GM19328 (cell line): ENCODE results near the gene PRKAR1B.
"Not testable (repeated sequence)": the region's sequence is repeated elsewhere in the genome, so short reads cannot be mapped to it uniquely, and the experiment has no call there.

ENCODE experiments used
- ATAC-seq: cut with Tn5 transposase; IDR thresholded peaks from one replicate; pipeline ENCODE4 v1.9.1; 2021; ENCODE audit warnings: mild to moderate bottlenecking, moderate library complexity; ENCODE audit not compliant: unreplicated experiment

Gene PRKAR1B

GRCh38 chr7:628826-629225 is 98.3 kb downstream of the PRKAR1B start:
- no peak for ATAC-seq

GRCh38 chr7:628402-628763 is 98.7 kb downstream of the PRKAR1B start:
- ATAC-seq = no peak

- no peak for ATAC-seq
Observed at GRCh38 chr7:627661-628401, 99.2 kb downstream of the PRKAR1B start.

GRCh38 chr7:625376-625971 is 101.6 kb downstream of the PRKAR1B start:
- ATAC-seq = no peak

- ATAC-seq = no peak
Observed at GRCh38 chr7:623464-623863, 103.6 kb downstream of the PRKAR1B start.

GRCh38 chr7:621572-622285 is 105.4 kb downstream of the PRKAR1B start:
- no peak for ATAC-seq

- no peak for ATAC-seq
Observed at GRCh38 chr7:620885-621284, 106.2 kb downstream of the PRKAR1B start.

GRCh38 chr7:620056-620455 is 107.0 kb downstream of the PRKAR1B start:
- no peak for ATAC-seq

GRCh38 chr7:619368-619840 is 107.7 kb downstream of the PRKAR1B start:
- ATAC-seq = no peak

- ATAC-seq = no peak
Observed at GRCh38 chr7:618539-619367, 108.3 kb downstream of the PRKAR1B start.

- ATAC-seq = no peak
Observed at GRCh38 chr7:617614-618538, 109.2 kb downstream of the PRKAR1B start.

GRCh38 chr7:613442-614140 is 113.5 kb downstream of the PRKAR1B start:
- ATAC-seq = no peak

GRCh38 chr7:611837-612236 is 115.2 kb downstream of the PRKAR1B start:
- ATAC-seq = not testable (repeated sequence)

- ATAC-seq = no peak
Observed at GRCh38 chr7:611281-611810, 115.7 kb downstream of the PRKAR1B start.

GRCh38 chr7:610531-611280 is 116.4 kb downstream of the PRKAR1B start:
- no peak for ATAC-seq

GRCh38 chr7:610141-610530 is 116.9 kb downstream of the PRKAR1B start:
- no peak for ATAC-seq

- ATAC-seq = no peak
Observed at GRCh38 chr7:609365-609764, 117.7 kb downstream of the PRKAR1B start.

GRCh38 chr7:608954-609353 is 118.1 kb downstream of the PRKAR1B start:
- ATAC-seq = no peak
